Urinary bladder (tissue), 4 donors: Measurements from ENCODE around the gene VILL. TPM values are rescaled to one million over a fixed set of nuclear protein-coding genes. Genes with fewer than 3 reads are reported as not detected.
"Not testable (repeated sequence)": the region's sequence is repeated elsewhere in the genome, so short reads cannot be mapped to it uniquely, and the experiment has no call there.

ENCODE experiments used
- DNase-seq: peaks from one replicate; pipeline ENCODE4 v3.0.0-alpha.2; 2015; ENCODE audit errors: extremely low spot score
- H3K27ac ChIP-seq: one replicate; pipeline ENCODE4 v1.5.1; 2013; ENCODE audit warnings: low read depth, mild to moderate bottlenecking, moderate library complexity
- H3K36me3 ChIP-seq: one replicate; pipeline ENCODE4 v1.6.1; 2013; ENCODE audit warnings: mild to moderate bottlenecking, moderate library complexity; ENCODE audit not compliant: insufficient read depth
- H3K4me1 ChIP-seq: one replicate; pipeline ENCODE4 v1.6.1; 2013; ENCODE audit warnings: mild to moderate bottlenecking, moderate library complexity; ENCODE audit not compliant: insufficient read depth
- H3K4me3 ChIP-seq: one replicate; pipeline ENCODE4 v1.5.1; 2013; ENCODE audit warnings: low read depth, low read length
- WGBS: extraction: QIAGEN DNeasy Blood & Tissue Kit; methylation state at CpG from one replicate; pipeline ENCODE4 v1.1.7; 2013; 5-methylcytosine and 5-hydroxymethylcytosine counted together
- polyA plus RNA-seq: library from polyadenylated mRNA; stranded (reverse); fragments of 200-250 nt; gene quantifications from one replicate; pipeline ENCODE4 v1.2.3, GENCODE V29; 2013
- total RNA-seq: library from RNA; depleted of rRNA; stranded (reverse); fragments of >200 nt; gene quantifications from one replicate; pipeline ENCODE4 v1.2.3, GENCODE V29; 2014
- donor health status: healthy with polysubstance abuse.
- donor health status: healthy.

VILL gene
- total and polyA plus RNA-seq, 2 donors: 16.0 to 17.5 TPM

GRCh38 chr3:37969596-37970100 lies 20.9 kb upstream of the VILL start:
- no peak overlapping the region for H3K27ac ChIP-seq
- WGBS: 75% methylated on average over 7 of the region's 7 CpGs
- no peaks in the 10 kb centered on the region for H3K4me1 ChIP-seq
- no peak for DNase-seq
- H3K36me3 ChIP-seq: no peaks in the 10 kb centered on the region
- no peak overlapping the region for H3K4me3 ChIP-seq

- no peak overlapping the region for H3K4me3 ChIP-seq
- DNase-seq: no peak
- no peaks in the 10 kb centered on the region for H3K4me1 ChIP-seq
- H3K27ac ChIP-seq: no peak overlapping the region
- no peaks in the 10 kb centered on the region for H3K36me3 ChIP-seq
- WGBS: 87% methylated on average over 5 of the region's 5 CpGs
Measured at GRCh38 chr3:37970802-37971201, 19.8 kb upstream of the VILL start.

DNA sequence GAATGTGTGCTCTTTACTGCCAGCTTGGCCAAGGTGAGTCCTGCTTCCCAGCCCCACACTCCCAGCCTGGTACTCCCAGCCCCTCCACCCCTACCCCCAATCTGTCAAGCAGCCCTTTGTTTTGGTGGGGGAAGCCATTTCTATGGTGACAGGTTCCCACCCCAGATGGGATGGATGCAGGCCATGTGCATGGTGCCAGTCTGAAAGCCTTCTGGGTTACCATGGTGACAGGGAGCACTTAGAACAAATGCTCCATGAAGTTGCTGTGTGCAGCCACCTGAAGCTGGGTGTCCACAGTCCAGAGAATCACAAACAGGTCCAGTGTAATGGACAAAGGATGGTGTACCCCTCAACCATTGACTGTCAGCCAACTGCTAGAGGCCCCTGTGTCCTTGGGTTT lies 19.1 kb upstream of the VILL start:
- Histone ChIP-seq H3K4me3 (no peak overlapping the region), H3K4me1 (no peaks in the 10 kb centered on the region), H3K27ac (no peak overlapping the region), H3K36me3 (no peaks in the 10 kb centered on the region)
- no peak for DNase-seq

DNA sequence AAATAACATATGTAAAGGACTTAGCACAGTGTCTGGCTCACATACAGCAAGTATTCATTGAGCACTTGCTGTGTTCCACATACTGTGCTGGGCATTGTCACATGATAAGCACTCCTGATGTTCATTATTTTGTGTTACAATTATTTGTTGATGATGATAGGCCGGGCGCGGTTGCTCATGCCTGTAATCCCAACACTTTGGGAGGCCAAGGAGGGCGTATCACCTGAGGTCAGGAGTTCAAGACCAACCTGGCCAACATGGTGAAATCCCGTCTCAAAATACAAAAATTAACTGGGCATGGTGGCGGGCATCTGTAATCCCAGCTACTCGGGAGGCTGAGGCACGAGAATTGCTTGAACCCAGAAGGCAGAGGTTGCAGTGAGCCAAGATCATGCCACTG lies 18.5 kb upstream of the VILL start:
- H3K36me3 ChIP-seq, DNase-seq, H3K4me3 ChIP-seq, H3K4me1 ChIP-seq, H3K27ac ChIP-seq: not testable (repeated sequence)
- WGBS: 96% methylated on average over 8 of the region's 8 CpGs

GRCh38 chr3:37973246-37974054 lies 17.1 kb upstream of the VILL start:
- Histone ChIP-seq H3K36me3 (no peaks in the 10 kb centered on the region), H3K4me3 (no peak overlapping the region), H3K27ac (no peak overlapping the region), H3K4me1 (no peaks in the 10 kb centered on the region)
- WGBS: 74% methylated on average over 12 of the region's 12 CpGs
- no peak for DNase-seq

DNA sequence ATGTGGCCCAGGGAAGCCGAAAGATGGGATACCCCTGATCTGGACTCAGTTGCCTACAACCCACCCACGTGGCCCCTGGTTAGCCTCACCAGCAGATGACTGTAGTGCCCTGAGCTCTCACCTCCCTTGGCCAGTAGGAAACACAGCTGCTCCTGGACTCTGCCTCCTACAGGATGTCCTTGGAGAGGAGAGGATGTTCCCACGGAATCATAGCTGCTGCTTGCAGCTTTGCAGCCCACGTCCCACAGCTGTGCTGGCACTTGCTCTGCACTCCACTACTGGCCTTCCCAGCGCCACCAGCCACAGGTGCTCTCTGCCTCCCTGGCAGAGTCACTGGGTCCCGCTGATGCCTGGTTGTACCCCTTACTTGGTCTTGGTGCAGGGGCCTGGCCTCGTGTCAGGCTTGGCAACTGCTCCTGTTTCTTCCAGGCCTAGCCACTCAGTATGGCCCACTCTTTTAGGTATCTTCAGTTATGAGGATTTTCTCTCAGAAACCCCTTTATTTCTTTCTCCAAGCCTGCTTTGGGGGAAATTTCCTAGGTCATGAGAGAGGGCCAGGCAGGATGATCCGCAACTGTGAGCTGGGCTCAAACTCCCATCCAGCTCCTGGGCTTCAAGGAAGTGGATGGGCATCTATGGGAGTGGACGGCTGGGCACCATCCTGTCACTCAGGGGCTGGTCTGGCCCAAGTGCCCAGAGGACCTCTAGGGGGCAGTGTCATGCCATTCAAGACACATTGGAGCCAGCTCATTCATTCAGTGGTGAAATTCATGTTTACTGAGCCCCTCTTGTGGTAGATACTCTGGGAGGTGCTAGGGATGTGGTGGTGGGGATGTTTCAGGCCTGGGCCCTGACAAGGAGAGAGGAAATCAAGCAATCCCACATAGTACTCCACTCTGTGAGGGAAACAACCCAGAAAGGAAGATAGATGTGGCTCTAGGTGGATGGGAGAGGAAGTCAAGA lies 16.2 kb upstream of the VILL start:
- no peak for DNase-seq
- WGBS: 72% methylated on average over 9 of the region's 9 CpGs
- H3K27ac ChIP-seq: no peak overlapping the region
- no peak overlapping the region for H3K4me3 ChIP-seq
- no peaks in the 10 kb centered on the region for H3K36me3 ChIP-seq
- H3K4me1 ChIP-seq: no peaks in the 10 kb centered on the region

- H3K4me1 ChIP-seq: no peaks in the 10 kb centered on the region
- no peak for DNase-seq
- H3K4me3 ChIP-seq: no peak overlapping the region
- 92% methylated on average over 8 of the region's 8 CpGs for WGBS
- no peaks in the 10 kb centered on the region for H3K36me3 ChIP-seq
- no peak overlapping the region for H3K27ac ChIP-seq
Measured at GRCh38 chr3:37979541-37980461, 10.8 kb upstream of the VILL start.

DNA sequence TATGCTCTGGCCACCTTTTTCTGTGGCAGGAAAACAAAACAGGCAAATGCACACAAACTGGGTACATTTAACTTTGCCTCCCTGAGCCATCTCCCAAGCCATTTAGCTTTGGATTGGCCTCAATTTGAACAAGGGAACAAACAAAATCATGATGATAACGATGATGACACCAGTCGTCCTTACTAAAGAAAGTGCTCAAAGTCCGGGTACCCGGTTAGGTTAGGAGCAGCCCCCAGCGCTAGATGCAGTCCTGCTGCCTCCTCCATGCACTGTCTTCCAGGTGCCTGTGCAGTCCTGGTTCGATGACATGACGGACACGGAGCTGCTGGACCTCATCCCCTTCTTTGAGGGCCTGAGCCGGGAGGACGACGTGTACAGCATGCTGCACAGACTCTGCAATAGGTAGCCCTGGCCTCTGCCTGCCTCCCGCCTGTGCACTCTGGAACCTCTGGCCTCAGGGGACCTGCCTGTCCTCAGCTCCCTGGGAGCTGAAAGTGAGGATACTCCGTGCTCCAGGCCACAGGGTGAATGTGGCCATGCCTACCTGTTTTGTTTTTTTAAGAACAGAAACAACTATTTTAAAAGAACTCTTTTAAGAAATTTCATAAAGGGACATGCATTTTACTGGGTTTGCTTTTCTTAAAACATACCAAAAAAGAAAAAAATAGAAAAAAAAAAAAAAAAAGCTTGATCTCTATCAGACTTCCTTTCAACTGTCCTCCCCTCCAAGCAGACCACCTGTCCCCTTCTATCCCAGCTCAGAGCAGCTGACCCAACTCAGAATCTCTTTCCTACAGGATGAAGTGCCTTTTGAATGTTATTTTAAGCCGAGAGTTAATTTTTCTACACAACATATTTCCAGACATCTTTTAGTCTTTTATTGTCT lies 9.9 kb upstream of the VILL start:
- WGBS: 90% methylated on average over 14 of the region's 14 CpGs
- Histone ChIP-seq H3K4me1 (no peaks in the 10 kb centered on the region), H3K36me3 (no peaks in the 10 kb centered on the region), H3K27ac (no peak overlapping the region), H3K4me3 (no peak overlapping the region)
- no peak for DNase-seq

DNA sequence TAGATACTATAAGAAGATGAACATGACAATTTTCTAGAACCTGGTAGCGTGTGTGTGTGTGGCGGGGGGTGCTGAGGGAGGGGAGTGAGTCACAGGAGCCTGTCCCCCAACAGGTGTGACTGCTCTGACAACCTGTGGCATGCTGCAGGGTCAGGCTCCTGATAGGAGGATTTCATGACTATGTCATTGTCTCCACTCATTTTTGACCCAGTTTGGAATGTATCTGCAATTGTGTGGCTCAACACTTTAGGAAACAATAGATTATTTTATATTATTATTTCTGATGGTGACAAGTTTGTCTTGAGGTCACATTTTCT lies 9.3 kb upstream of the VILL start:
- DNase-seq: no peak
- WGBS: 92% methylated on average over 2 of the region's 2 CpGs
- no peak overlapping the region for H3K27ac ChIP-seq
- no peak overlapping the region for H3K4me3 ChIP-seq
- H3K36me3 ChIP-seq: no peaks in the 10 kb centered on the region
- H3K4me1 ChIP-seq: no peaks in the 10 kb centered on the region

DNA sequence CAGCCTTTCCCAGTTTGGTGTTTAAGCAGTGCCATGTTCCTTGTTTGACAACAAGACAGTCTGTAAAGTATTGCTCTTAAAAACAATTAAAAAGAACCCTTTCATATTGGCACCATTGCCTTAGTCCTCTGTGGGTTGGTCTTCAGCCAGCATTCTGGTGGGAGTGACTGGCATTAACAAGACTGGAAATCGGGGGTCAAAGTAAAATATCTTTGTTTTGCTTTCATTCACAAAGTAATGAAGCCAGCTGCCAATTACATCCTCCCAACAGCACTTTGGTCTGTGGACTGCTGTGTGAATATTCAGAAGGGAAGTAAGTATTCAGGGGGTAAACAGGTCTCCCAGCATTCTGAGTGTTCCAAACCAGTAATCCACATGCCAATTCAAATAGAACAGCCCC lies 8.3 kb upstream of the VILL start:
- 63% methylated on average over 1 of the region's 1 CpG for WGBS
- Histone ChIP-seq H3K4me1 (no peaks in the 10 kb centered on the region), H3K27ac (no peak overlapping the region), H3K36me3 (no peaks in the 10 kb centered on the region), H3K4me3 (no peak overlapping the region)
- no peak for DNase-seq

- Histone ChIP-seq H3K27ac (no peak overlapping the region), H3K36me3 (no peaks in the 10 kb centered on the region), H3K4me1 (no peaks in the 10 kb centered on the region), H3K4me3 (no peak overlapping the region)
- DNase-seq: no peak
- WGBS: 77% methylated on average over 7 of the region's 7 CpGs
Measured at GRCh38 chr3:37984051-37984450, 6.5 kb upstream of the VILL start.

GRCh38 chr3:37984596-37984995 lies 6.0 kb upstream of the VILL start:
- WGBS: 94% methylated on average over 7 of the region's 7 CpGs
- DNase-seq: no peak
- Histone ChIP-seq H3K27ac (no peak overlapping the region), H3K4me3 (no peak overlapping the region), H3K4me1 (no peaks in the 10 kb centered on the region), H3K36me3 (no peaks in the 10 kb centered on the region)
